K562 (cell line): Measurements from ENCODE around the gene MRPL40. TPM values are rescaled to one million over a fixed set of nuclear protein-coding genes. Genes with fewer than 3 reads are reported as not detected.

ENCODE experiments used
- ARID3B ChIP-seq: fragments of 250-450 bp; sonication (Bioruptor Pico); IDR thresholded peaks from 2 replicates; pipeline ENCODE4 v1.4.0; 2020; ENCODE audit warnings: borderline replicate concordance
- ATF1 ChIP-seq, 2 experiments: fragments of 450-650 bp in 1 of 2; IDR thresholded peaks; 2 replicates each; pipeline ENCODE4 v1.6.1; 2016; ENCODE audit warnings: missing compliant biosample characterization in 1 of 2, missing genetic modification characterization in 1 of 2
- CBFA2T3 ChIP-seq: fragments of 450-650 bp; IDR thresholded peaks from 2 replicates; pipeline ENCODE4 v1.6.1; 2017
- CBX2 ChIP-seq: fragments of 200-600 bp; sonication (generic); IDR thresholded peaks from one replicate; pipeline ENCODE4 v1.6.1; 2012; ENCODE audit warnings: mild to moderate bottlenecking, low read length, inconsistent platforms; ENCODE audit not compliant: insufficient read depth, poor library complexity, severe bottlenecking
- EP300 ChIP-seq: IDR thresholded peaks from 2 replicates; pipeline ENCODE4 v1.6.1; 2012; ENCODE audit warnings: low read length, improper control_type of control experiment
- FOXJ2 ChIP-seq: fragments of 200-800 bp; sonication (Bioruptor generic); IDR thresholded peaks from 2 replicates; pipeline ENCODE4 v1.6.1; 2016; ENCODE audit warnings: missing genetic modification characterization, missing compliant biosample characterization
- HNRNPL ChIP-seq: fragments of 200-400 bp; formaldehyde crosslinking; IDR thresholded peaks from 2 replicates; pipeline ENCODE4 v1.6.1; 2017; ENCODE audit warnings: low read depth, mild to moderate bottlenecking, low read length
- KAT7 ChIP-seq: sonication (generic); formaldehyde crosslinking; IDR thresholded peaks from 2 replicates; pipeline ENCODE4 v1.8.0; 2022; ENCODE audit warnings: missing genetic modification reagents, mild to moderate bottlenecking, borderline replicate concordance
- LCOR ChIP-seq: sonication (generic); formaldehyde crosslinking; IDR thresholded peaks from 2 replicates; pipeline ENCODE4 v1.8.0; 2022; ENCODE audit warnings: mild to moderate bottlenecking, missing genetic modification reagents
- MXD1 ChIP-seq: fragments of 250-450 bp; sonication (Bioruptor Pico); IDR thresholded peaks from 2 replicates; pipeline ENCODE4 v1.8.0; 2021; ENCODE audit warnings: borderline replicate concordance, mild to moderate bottlenecking, moderate library complexity; ENCODE audit not compliant: poor library complexity, severe bottlenecking
- NELFE ChIP-seq: IDR thresholded peaks from 2 replicates; pipeline ENCODE4 v1.6.1; 2011; ENCODE audit warnings: mild to moderate bottlenecking; ENCODE audit not compliant: insufficient read depth, insufficient read length
- PCBP1 ChIP-seq: fragments of 200-400 bp; formaldehyde crosslinking; IDR thresholded peaks from 2 replicates; pipeline ENCODE4 v1.6.1; 2018; ENCODE audit warnings: mild to moderate bottlenecking, low read depth, low read length; ENCODE audit not compliant: poor library complexity, severe bottlenecking
- PCBP2 ChIP-seq: fragments of 200-400 bp; formaldehyde crosslinking; IDR thresholded peaks from 2 replicates; pipeline ENCODE4 v1.6.1; 2018; ENCODE audit warnings: low read length, low read depth, mild to moderate bottlenecking, moderate library complexity; ENCODE audit not compliant: poor library complexity, severe bottlenecking
- PRPF4 ChIP-seq: fragments of 200-400 bp; formaldehyde crosslinking; IDR thresholded peaks from one replicate; pipeline ENCODE4 v1.6.1; 2017; ENCODE audit warnings: low read length, low read depth, mild to moderate bottlenecking; ENCODE audit not compliant: insufficient read depth, poor library complexity, severe bottlenecking
- RFX1 ChIP-seq: fragments of 450-650 bp; IDR thresholded peaks from 2 replicates; pipeline ENCODE4 v1.6.1; 2016; ENCODE audit warnings: mild to moderate bottlenecking, moderate library complexity
- SLC30A9 ChIP-seq: fragments of 250-450 bp; sonication (Bioruptor Pico); IDR thresholded peaks from 2 replicates; pipeline ENCODE4 v1.8.0; 2022; ENCODE audit warnings: mild to moderate bottlenecking, moderate library complexity
- SMAD4 ChIP-seq: fragments of 250-450 bp; sonication (Bioruptor Pico); conservative IDR thresholded peaks from 2 replicates; pipeline ENCODE4 v1.8.0; 2021; ENCODE audit warnings: inconsistent platforms, mild to moderate bottlenecking, moderate library complexity
- ZBTB11 ChIP-seq, 3 experiments: fragments of 200-800 bp in 1 of 3; fragments of 250-450 bp in 1 of 3; fragments of 450-650 bp in 1 of 3; sonication (Bioruptor Pico) in 1 of 3; sonication (Bioruptor generic) in 1 of 3; formaldehyde crosslinking in 1 of 3; IDR thresholded peaks; 2 replicates each; pipeline versions ENCODE4 v1.6.1 to v1.8.0; 2016 to 2022; ENCODE audit warnings: mild to moderate bottlenecking in 2 of 3, missing genetic modification characterization in 2 of 3, missing compliant biosample characterization in 1 of 3, moderate library complexity in 1 of 3
- ZBTB2 ChIP-seq: fragments of 450-650 bp; IDR thresholded peaks from 2 replicates; pipeline ENCODE4 v1.6.1; 2016; ENCODE audit warnings: antibody characterized with exemption
- ZNF140 ChIP-seq: fragments of 250-450 bp; sonication (Bioruptor Pico); IDR thresholded peaks from 2 replicates; pipeline ENCODE4 v1.8.0; 2021; ENCODE audit warnings: moderate library complexity, mild to moderate bottlenecking, inconsistent platforms
- ZNF23 ChIP-seq: fragments of 250-450 bp; sonication (Bioruptor Pico); IDR thresholded peaks from 2 replicates; pipeline ENCODE4 v1.4.0; 2020; ENCODE audit warnings: mild to moderate bottlenecking
- polyA plus RNA-seq, 8 experiments: library from polyadenylated mRNA; depleted of rRNA in 4 of 8; stranded (reverse) in 5 of 8; unstranded in 3 of 8; fragments of >200 nt; fragmentation: Nextera tagmentation in 2 of 8; fragmentation: Illumina TruSeq in 1 of 8; extraction: Ambion mirVana in 2 of 8; extraction: Trizol in 1 of 8; gene quantifications; 2 replicates each; pipeline versions ENCODE4 v1.2.1 to v1.2.3, GENCODE V29; 2011 to 2014; ENCODE audit warnings: inconsistent platforms in 1 of 8, missing spikeins in 1 of 8
- total RNA-seq, 7 experiments: library from RNA; depleted of rRNA in 6 of 7; stranded (reverse); fragments of >200 nt in 6 of 7; fragmentation: Illumina TruSeq in 2 of 7; extraction: Trizol in 2 of 7; gene quantifications; 2 replicates each; pipeline versions ENCODE4 v1.2.1 to v1.2.3, GENCODE V29; 2011 to 2021; ENCODE audit warnings: low replicate concordance in 1 of 7

Gene MRPL40
- total and polyA plus RNA-seq, 9 of the 15 experiments (the other 6 are each of a cell fraction or from before 2014, with no cell fraction given), result 132 to 652 (median 208) TPM

GRCh38 chr22:19478901-19479354 lies 46.6 kb downstream of the MRPL40 start, which contains the start of gene UFD1 (continued):
- no peak for TF ChIP-seq PCBP2
- no peak for TF ChIP-seq ZNF140 (CRISPR knock-in tag)
- TF ChIP-seq SLC30A9, result no peak
- no peak for TF ChIP-seq CBFA2T3
- TF ChIP-seq FOXJ2 (tag), result no peak
- peak; percentile 57; the same call in 1 of the 2 replicates for TF ChIP-seq HNRNPL
- peak; percentile 99; the same call in 1 of the 2 replicates for TF ChIP-seq SMAD4 (CRISPR knock-in tag)
- no peak for TF ChIP-seq RFX1
- no peak for TF ChIP-seq ARID3B (CRISPR knock-in tag)
- TF ChIP-seq ZNF23 (CRISPR knock-in tag), result no peak
- peak; percentile 68 for TF ChIP-seq PRPF4
- peak; percentile 71 for TF ChIP-seq EP300
- peak; percentile 100 for TF ChIP-seq PCBP1
- no peak for TF ChIP-seq LCOR (CRISPR knock-in tag)
- TF ChIP-seq CBX2, result no peak
- peak; percentile 13 for TF ChIP-seq MXD1 (CRISPR knock-in tag)
- no peak for TF ChIP-seq ATF1 (CRISPR knock-in tag; IDR thresholded peaks at IDR 0.05)
- peak; percentile 98; the same call in 1 of the 2 replicates for TF ChIP-seq ATF1 (tag; IDR thresholded peaks at IDR 0.05)
- no peak for TF ChIP-seq KAT7 (CRISPR knock-in tag)
- no peak for TF ChIP-seq NELFE
- no peak for TF ChIP-seq ZBTB2
- TF ChIP-seq ZBTB11 (CRISPR knock-in tag; IDR thresholded peaks at IDR 0.05), result peak in 1 of 3 experiments; percentile 84; a peak in 2 of 6 replicates
